Liver (tissue), 9 donors: ENCODE results near the gene CUX1. TPM values are rescaled to one million over a fixed set of nuclear protein-coding genes. Genes with fewer than 3 reads are reported as not detected.

Source experiments
- DNase-seq: peaks from one replicate; pipeline ENCODE4 v3.0.0-alpha.2; 2017; ENCODE audit warnings: low spot score
- H3K27ac ChIP-seq, 2 donors: one replicate each; pipeline ENCODE4 v1.7.0; 2013; ENCODE audit warnings: inconsistent platforms in 2 of 2, low read length in 2 of 2, control low read depth in 1 of 2, low read depth in 1 of 2, mild to moderate bottlenecking in 1 of 2
- H3K27me3 ChIP-seq, 4 donors: one replicate each; pipeline versions ENCODE4 v1.6.1 to v1.7.0; 2013; ENCODE audit warnings: low read length in 3 of 4, inconsistent platforms in 1 of 4, mild to moderate bottlenecking in 1 of 4, moderate library complexity in 1 of 4; ENCODE audit not compliant: control insufficient read depth in 4 of 4, insufficient read depth in 4 of 4
- H3K36me3 ChIP-seq, 4 donors: one replicate each; pipeline versions ENCODE4 v1.6.1 to v1.7.0; 2013; ENCODE audit warnings: low read length in 3 of 4, mild to moderate bottlenecking in 3 of 4, low read depth in 1 of 4, moderate library complexity in 1 of 4; ENCODE audit not compliant: control insufficient read depth in 4 of 4, insufficient read depth in 3 of 4
- H3K4me1 ChIP-seq, 4 donors: one replicate each; pipeline versions ENCODE4 v1.6.1 to v1.7.0; 2013; ENCODE audit warnings: low read length in 3 of 4, mild to moderate bottlenecking in 3 of 4, moderate library complexity in 1 of 4; ENCODE audit not compliant: control insufficient read depth in 4 of 4, insufficient read depth in 4 of 4
- H3K4me3 ChIP-seq, 3 donors: one replicate each; pipeline versions ENCODE4 v1.6.1 to v1.7.0; 2013; ENCODE audit warnings: low read length in 3 of 3, control low read depth in 1 of 3, low read depth in 1 of 3, mild to moderate bottlenecking in 1 of 3
- H3K9ac ChIP-seq, 2 donors: one replicate each; pipeline ENCODE4 v1.7.0; 2013; ENCODE audit warnings: low read length in 2 of 2, mild to moderate bottlenecking in 2 of 2, moderate library complexity in 2 of 2, control low read depth in 1 of 2, low read depth in 1 of 2
- H3K9me3 ChIP-seq, 4 donors: one replicate each; pipeline versions ENCODE4 v1.6.1 to v1.7.0; 2013; ENCODE audit warnings: low read length in 3 of 4; ENCODE audit not compliant: control insufficient read depth in 4 of 4
- EGR1 ChIP-seq, 2 donors: IDR thresholded peaks; 2 replicates each; pipeline ENCODE4 v1.6.1; 2016 to 2018; ENCODE audit warnings: antibody characterized with exemption in 2 of 2, low read depth in 2 of 2
- FOXA2 ChIP-seq: IDR thresholded peaks from 2 replicates; pipeline ENCODE4 v1.6.1; 2016; ENCODE audit warnings: antibody characterized with exemption
- GABPA ChIP-seq, 2 donors: IDR thresholded peaks in 1 of 2; conservative IDR thresholded peaks in 1 of 2; 2 replicates each; pipeline ENCODE4 v1.6.1; 2016; ENCODE audit warnings: antibody characterized with exemption in 2 of 2, mild to moderate bottlenecking in 1 of 2, moderate library complexity in 1 of 2
- RXRA ChIP-seq, 2 donors: IDR thresholded peaks; 2 replicates each; pipeline ENCODE4 v1.6.1; 2017 to 2018; ENCODE audit warnings: antibody characterized with exemption in 2 of 2, mild to moderate bottlenecking in 1 of 2
- WGBS: extraction: QIAGEN DNeasy Blood & Tissue Kit; methylation state at CpG from one replicate; pipeline ENCODE4 v1.1.7; 2013; 5-methylcytosine and 5-hydroxymethylcytosine counted together
- polyA plus RNA-seq, 2 donors: library from polyadenylated mRNA; stranded (reverse) in 1 of 2; unstranded in 1 of 2; fragments of 200-250 nt in 1 of 2; fragments of >200 nt in 1 of 2; fragmentation: Nextera tagmentation in 1 of 2; extraction: Ambion mirVana in 1 of 2; gene quantifications; one replicate each; pipeline versions ENCODE4 v1.2.1 to v1.2.3, GENCODE V29; 2013 to 2015
- total RNA-seq, 2 donors: library from RNA; depleted of rRNA; stranded (reverse); fragments of >200 nt; gene quantifications; one replicate each; pipeline ENCODE4 v1.2.3, GENCODE V29; 2014
- TF ChIP-seq, protein P1 (sequence below): IDR thresholded peaks from 2 replicates; pipeline ENCODE4 v1.6.1; 2016; ENCODE audit warnings: antibody characterized with exemption, mild to moderate bottlenecking
- TF ChIP-seq, protein P2 (sequence below): fragments of 150-350 bp; IDR thresholded peaks from 2 replicates; pipeline ENCODE4 v1.5.1; 2017; ENCODE audit warnings: improper control_type of control experiment, low read depth, low read length; ENCODE audit not compliant: missing input control
- TF ChIP-seq, protein P3 (sequence below): IDR thresholded peaks from 2 replicates; pipeline ENCODE4 v1.6.1; 2016; ENCODE audit warnings: antibody characterized with exemption
- donor health status: healthy.
- donor health status: healthy.
- donor health status: healthy.
- donor health status: healthy.
- donor health status: healthy.

CUX1 gene
- total and polyA plus RNA-seq, 4 donors, result 18.6 to 40.6 (median 21.4) TPM

DNA sequence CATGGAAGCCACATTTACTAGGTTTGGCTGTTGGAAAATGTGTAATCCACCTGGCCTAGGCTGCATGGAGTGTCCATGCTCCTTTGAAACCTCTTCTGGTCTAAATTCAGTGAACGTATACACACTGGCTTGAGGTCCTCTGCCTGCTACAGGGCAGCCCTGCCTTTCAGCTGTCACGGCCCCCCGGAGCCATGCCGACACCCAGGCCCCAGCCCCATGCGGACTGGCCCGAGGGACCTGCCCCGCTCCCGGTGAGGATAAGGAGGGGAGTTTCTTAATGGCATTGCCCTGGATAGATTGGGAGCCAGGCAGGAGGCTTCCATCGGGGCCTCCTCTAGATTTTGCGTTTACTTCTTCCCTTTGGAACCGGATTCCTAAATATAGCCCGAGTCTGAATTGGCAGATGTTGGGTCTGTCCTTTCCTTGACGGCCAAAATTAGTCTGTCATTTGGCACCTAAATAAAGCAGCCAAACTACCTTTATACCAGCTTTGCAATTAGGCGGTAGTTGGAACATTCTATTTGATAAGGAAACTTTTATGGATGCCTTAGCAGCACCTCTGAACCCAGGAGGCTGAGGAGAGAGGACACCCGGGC is 397.1 kb downstream of the CUX1 start:
- no peak overlapping the region for H3K4me3 ChIP-seq
- DNase-seq, result no peak
- WGBS, result 91% methylated on average over 15 of the region's 15 CpGs
- H3K4me1 ChIP-seq, result peaks cover 0 to 7% (median 2%) of the 10 kb centered on the region in 4 donors
- H3K9ac ChIP-seq, result no peak overlapping the region
- peaks cover 0 to 9% (median 3%) of the 10 kb centered on the region in 4 donors for H3K36me3 ChIP-seq
- no peaks in the 10 kb centered on the region for H3K9me3 ChIP-seq
- TF ChIP-seq, protein P1, sequence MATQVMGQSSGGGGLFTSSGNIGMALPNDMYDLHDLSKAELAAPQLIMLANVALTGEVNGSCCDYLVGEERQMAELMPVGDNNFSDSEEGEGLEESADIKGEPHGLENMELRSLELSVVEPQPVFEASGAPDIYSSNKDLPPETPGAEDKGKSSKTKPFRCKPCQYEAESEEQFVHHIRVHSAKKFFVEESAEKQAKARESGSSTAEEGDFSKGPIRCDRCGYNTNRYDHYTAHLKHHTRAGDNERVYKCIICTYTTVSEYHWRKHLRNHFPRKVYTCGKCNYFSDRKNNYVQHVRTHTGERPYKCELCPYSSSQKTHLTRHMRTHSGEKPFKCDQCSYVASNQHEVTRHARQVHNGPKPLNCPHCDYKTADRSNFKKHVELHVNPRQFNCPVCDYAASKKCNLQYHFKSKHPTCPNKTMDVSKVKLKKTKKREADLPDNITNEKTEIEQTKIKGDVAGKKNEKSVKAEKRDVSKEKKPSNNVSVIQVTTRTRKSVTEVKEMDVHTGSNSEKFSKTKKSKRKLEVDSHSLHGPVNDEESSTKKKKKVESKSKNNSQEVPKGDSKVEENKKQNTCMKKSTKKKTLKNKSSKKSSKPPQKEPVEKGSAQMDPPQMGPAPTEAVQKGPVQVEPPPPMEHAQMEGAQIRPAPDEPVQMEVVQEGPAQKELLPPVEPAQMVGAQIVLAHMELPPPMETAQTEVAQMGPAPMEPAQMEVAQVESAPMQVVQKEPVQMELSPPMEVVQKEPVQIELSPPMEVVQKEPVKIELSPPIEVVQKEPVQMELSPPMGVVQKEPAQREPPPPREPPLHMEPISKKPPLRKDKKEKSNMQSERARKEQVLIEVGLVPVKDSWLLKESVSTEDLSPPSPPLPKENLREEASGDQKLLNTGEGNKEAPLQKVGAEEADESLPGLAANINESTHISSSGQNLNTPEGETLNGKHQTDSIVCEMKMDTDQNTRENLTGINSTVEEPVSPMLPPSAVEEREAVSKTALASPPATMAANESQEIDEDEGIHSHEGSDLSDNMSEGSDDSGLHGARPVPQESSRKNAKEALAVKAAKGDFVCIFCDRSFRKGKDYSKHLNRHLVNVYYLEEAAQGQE, result no peak
- TF ChIP-seq, protein P2, sequence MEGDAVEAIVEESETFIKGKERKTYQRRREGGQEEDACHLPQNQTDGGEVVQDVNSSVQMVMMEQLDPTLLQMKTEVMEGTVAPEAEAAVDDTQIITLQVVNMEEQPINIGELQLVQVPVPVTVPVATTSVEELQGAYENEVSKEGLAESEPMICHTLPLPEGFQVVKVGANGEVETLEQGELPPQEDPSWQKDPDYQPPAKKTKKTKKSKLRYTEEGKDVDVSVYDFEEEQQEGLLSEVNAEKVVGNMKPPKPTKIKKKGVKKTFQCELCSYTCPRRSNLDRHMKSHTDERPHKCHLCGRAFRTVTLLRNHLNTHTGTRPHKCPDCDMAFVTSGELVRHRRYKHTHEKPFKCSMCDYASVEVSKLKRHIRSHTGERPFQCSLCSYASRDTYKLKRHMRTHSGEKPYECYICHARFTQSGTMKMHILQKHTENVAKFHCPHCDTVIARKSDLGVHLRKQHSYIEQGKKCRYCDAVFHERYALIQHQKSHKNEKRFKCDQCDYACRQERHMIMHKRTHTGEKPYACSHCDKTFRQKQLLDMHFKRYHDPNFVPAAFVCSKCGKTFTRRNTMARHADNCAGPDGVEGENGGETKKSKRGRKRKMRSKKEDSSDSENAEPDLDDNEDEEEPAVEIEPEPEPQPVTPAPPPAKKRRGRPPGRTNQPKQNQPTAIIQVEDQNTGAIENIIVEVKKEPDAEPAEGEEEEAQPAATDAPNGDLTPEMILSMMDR, result no peak
- H3K27ac ChIP-seq, result no peak overlapping the region
- no peaks in the 10 kb centered on the region for H3K27me3 ChIP-seq

DNA sequence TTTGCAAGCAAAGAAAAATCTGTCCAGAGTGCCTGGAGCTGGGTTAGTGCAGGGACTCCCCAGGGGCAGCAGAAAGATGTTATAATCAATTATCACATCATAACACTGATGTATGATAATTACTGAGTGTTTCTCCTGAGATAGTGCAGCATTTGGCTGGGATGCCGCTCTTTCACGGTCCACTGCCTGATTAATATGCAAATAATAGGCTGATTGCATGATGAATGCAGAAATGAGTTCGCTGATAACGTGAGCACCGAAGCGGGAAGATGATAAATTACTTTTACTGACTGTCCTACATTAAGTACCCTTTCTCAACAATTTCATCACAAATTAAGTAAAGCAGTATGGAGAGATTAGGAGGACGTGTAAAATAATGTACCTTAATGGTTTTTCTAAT is 397.8 kb downstream of the CUX1 start:
- DNase-seq, result no peak
- Histone ChIP-seq H3K9ac (no peak overlapping the region), H3K27ac (no peak overlapping the region), H3K27me3 (no peaks in the 10 kb centered on the region), H3K9me3 (no peaks in the 10 kb centered on the region), H3K4me1 (peaks cover 0 to 7% (median 2%) of the 10 kb centered on the region in 4 donors), H3K4me3 (no peak overlapping the region), H3K36me3 (peaks cover 0 to 9% (median 3%) of the 10 kb centered on the region in 4 donors)
- 95% methylated on average over 7 of the region's 7 CpGs for WGBS
- no peak for TF ChIP-seq RXRA (IDR thresholded peaks at IDR 0.05)
- TF ChIP-seq EGR1 (IDR thresholded peaks at IDR 0.05; ENCODE audit: low read depth in 2 of 2), result no peak
- TF ChIP-seq, protein P1, result no peak
- no peak for TF ChIP-seq GABPA (IDR thresholded peaks at IDR 0.05 in 1 of 2, conservative IDR thresholded peaks at IDR 0.05 in 1 of 2)
- TF ChIP-seq, protein P3, sequence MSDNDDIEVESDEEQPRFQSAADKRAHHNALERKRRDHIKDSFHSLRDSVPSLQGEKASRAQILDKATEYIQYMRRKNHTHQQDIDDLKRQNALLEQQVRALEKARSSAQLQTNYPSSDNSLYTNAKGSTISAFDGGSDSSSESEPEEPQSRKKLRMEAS, result no peak
- no peak for TF ChIP-seq FOXA2
